ENCODE data around the gene FAM229B. TPM values are rescaled to one million over a fixed set of nuclear protein-coding genes. Genes with fewer than 3 reads are reported as not detected.

Gene FAM229B
- total RNA-seq, 1 experiment from 2014 or later, result 1.9 TPM

DNA sequence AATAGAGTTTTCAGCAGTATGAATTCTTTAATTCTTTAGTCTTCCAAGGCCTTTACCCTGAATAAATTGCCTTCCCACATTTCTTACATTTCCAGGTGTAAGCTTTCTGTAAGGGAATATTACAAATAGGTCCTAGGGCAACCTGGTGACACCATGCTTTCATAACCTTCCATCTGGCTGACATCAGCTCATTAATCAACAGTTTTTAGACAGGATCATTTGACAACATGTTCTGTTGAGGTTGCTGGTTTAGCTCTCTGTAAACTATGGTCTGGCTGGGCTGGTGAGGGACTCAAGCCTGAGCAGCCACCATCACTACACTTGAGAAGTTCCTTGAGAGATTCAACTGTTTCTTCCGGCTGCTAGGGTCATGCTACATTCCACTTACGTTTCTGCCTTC, 19.2 kb downstream of the FAM229B start:
- peaks cover 10% of the 10 kb centered on the region for H3K9me3 Mint-ChIP-seq (ENCODE audit: unreplicated experiment)
- no peaks in the 10 kb centered on the region for H3K36me3 Mint-ChIP-seq (ENCODE audit: insufficient read depth, unreplicated experiment)
- ChIA-PET POLR2A (no interaction called here), CTCF (no interaction called here)
- intact Hi-C loops (cut with micrococcal nuclease; ENCODE audit: unreplicated experiment), result no loop called here
- Histone ChIP-seq H3K4me1 (no peaks in the 10 kb centered on the region), H3K36me3 (ENCODE audit: control insufficient read depth, insufficient read depth, low read length) (no peaks in the 10 kb centered on the region), H3K4me3 (ENCODE audit: low read depth, low read length) (no peak overlapping the region), H3K27me3 (replicated peaks; ENCODE audit: control insufficient read depth, insufficient read depth, low read length) (no peaks in the 10 kb centered on the region), H3K9me3 (no peaks in the 10 kb centered on the region)
- no peaks in the 10 kb centered on the region for H3K4me1 Mint-ChIP-seq (ENCODE audit: low read depth, unreplicated experiment)
- no peak overlapping the region for H3K4me3 Mint-ChIP-seq (ENCODE audit: unreplicated experiment)
- TF ChIP-seq, protein P1, sequence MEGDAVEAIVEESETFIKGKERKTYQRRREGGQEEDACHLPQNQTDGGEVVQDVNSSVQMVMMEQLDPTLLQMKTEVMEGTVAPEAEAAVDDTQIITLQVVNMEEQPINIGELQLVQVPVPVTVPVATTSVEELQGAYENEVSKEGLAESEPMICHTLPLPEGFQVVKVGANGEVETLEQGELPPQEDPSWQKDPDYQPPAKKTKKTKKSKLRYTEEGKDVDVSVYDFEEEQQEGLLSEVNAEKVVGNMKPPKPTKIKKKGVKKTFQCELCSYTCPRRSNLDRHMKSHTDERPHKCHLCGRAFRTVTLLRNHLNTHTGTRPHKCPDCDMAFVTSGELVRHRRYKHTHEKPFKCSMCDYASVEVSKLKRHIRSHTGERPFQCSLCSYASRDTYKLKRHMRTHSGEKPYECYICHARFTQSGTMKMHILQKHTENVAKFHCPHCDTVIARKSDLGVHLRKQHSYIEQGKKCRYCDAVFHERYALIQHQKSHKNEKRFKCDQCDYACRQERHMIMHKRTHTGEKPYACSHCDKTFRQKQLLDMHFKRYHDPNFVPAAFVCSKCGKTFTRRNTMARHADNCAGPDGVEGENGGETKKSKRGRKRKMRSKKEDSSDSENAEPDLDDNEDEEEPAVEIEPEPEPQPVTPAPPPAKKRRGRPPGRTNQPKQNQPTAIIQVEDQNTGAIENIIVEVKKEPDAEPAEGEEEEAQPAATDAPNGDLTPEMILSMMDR (IDR thresholded peaks at IDR 0.05; ENCODE audit: insufficient read depth in 1 of 2, low read depth in 1 of 2, low read length in 1 of 2, severe bottlenecking in 1 of 2, unreplicated experiment in 1 of 2), result no peak
- BruUV-seq (replicated peaks), result no TSS peak
- H3K27me3 Mint-ChIP-seq (ENCODE audit: insufficient read depth, unreplicated experiment), result peaks cover 12% of the 10 kb centered on the region
- H3K27ac Mint-ChIP-seq (ENCODE audit: unreplicated experiment), result no peak overlapping the region
- no peak for DNase-seq

DNA sequence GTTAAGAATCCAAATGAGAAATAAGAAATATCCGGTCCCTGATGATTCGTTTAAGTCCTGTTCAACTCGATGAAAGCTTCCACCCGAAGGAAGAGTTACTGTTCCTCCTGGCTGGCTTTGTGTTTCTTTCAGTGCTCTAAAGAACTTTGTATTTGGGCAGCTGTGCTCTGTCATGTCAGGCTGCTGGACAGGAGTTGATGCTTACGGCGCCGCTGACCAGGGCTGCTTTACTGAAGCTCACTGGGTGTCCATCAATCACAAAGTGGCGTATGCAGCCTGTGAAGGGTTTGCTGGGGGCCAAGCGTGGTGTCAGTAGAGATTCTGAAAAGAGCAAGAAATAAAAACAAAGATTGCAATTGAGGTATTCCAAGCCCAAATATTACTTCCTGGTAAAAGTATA, 21.9 kb downstream of the FAM229B start:
- no peak for DNase-seq
- H3K27me3 Mint-ChIP-seq (ENCODE audit: insufficient read depth, unreplicated experiment), result peaks cover 15% of the 10 kb centered on the region
- ChIA-PET CTCF (no interaction called here), POLR2A (no interaction called here)
- Histone ChIP-seq H3K36me3 (ENCODE audit: control insufficient read depth, insufficient read depth, low read length) (no peaks in the 10 kb centered on the region), H3K4me3 (ENCODE audit: low read depth, low read length) (no peak overlapping the region), H3K4me1 (no peaks in the 10 kb centered on the region), H3K27me3 (replicated peaks; ENCODE audit: control insufficient read depth, insufficient read depth, low read length) (no peaks in the 10 kb centered on the region), H3K9me3 (no peaks in the 10 kb centered on the region)
- H3K27ac Mint-ChIP-seq (ENCODE audit: unreplicated experiment), result no peak overlapping the region
- no TSS peak for BruUV-seq (replicated peaks)
- TF ChIP-seq, protein P1 (IDR thresholded peaks at IDR 0.05; ENCODE audit: insufficient read depth in 1 of 2, low read depth in 1 of 2, low read length in 1 of 2, severe bottlenecking in 1 of 2, unreplicated experiment in 1 of 2), result no peak
- no peak overlapping the region for H3K4me3 Mint-ChIP-seq (ENCODE audit: unreplicated experiment)
- H3K36me3 Mint-ChIP-seq (ENCODE audit: insufficient read depth, unreplicated experiment), result no peaks in the 10 kb centered on the region
- H3K9me3 Mint-ChIP-seq (ENCODE audit: unreplicated experiment), result peaks cover 10% of the 10 kb centered on the region
- H3K4me1 Mint-ChIP-seq (ENCODE audit: low read depth, unreplicated experiment), result no peaks in the 10 kb centered on the region
- intact Hi-C loops (cut with micrococcal nuclease; ENCODE audit: unreplicated experiment), result no loop called here

DNA sequence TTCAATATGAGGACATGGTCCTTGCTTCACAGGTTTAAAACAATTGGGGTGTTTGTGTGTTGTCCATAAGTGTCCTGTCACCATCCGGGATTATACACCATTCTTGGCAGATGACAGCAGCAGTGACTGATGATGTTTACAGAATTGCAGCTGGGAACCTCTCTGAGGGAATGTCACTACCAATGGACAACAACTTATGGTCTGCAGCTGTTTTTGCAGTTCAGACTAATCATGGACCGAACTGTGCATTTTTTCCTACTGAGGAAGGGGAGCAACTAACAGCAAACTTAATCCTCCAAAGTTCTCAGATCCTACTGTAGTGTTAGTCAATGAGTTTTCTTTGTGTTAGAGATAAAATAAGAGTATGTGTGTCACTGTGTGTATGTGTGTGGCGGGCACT, 26.0 kb downstream of the FAM229B start:
- TF ChIP-seq, protein P1 (IDR thresholded peaks at IDR 0.05; ENCODE audit: insufficient read depth in 1 of 2, low read depth in 1 of 2, low read length in 1 of 2, severe bottlenecking in 1 of 2, unreplicated experiment in 1 of 2), result no peak
- intact Hi-C loops (cut with micrococcal nuclease; ENCODE audit: unreplicated experiment), result no loop called here
- H3K4me1 ChIP-seq, result no peaks in the 10 kb centered on the region
- H3K36me3 ChIP-seq (ENCODE audit: control insufficient read depth, insufficient read depth, low read length), result no peaks in the 10 kb centered on the region
- CTCF ChIA-PET, result no interaction called here
- H3K9me3 ChIP-seq, result no peaks in the 10 kb centered on the region
- DNase-seq, result no peak
- POLR2A ChIA-PET, result no interaction called here
- BruUV-seq (replicated peaks), result no TSS peak
- no peaks in the 10 kb centered on the region for H3K27me3 ChIP-seq (replicated peaks; ENCODE audit: control insufficient read depth, insufficient read depth, low read length)
- Mint-ChIP-seq H3K27ac (ENCODE audit: unreplicated experiment) (no peak overlapping the region), H3K4me3 (ENCODE audit: unreplicated experiment) (no peak overlapping the region), H3K4me1 (ENCODE audit: low read depth, unreplicated experiment) (no peaks in the 10 kb centered on the region), H3K27me3 (ENCODE audit: insufficient read depth, unreplicated experiment) (peaks cover 17% of the 10 kb centered on the region), H3K9me3 (ENCODE audit: unreplicated experiment) (no peaks in the 10 kb centered on the region), H3K36me3 (ENCODE audit: insufficient read depth, unreplicated experiment) (no peaks in the 10 kb centered on the region)
- no peak overlapping the region for H3K4me3 ChIP-seq (ENCODE audit: low read depth, low read length)
